Measurements from ENCODE around the gene ATP6V1D. TPM values are rescaled to one million over a fixed set of nuclear protein-coding genes. Genes with fewer than 3 reads are reported as not detected.

ATP6V1D gene
- total RNA-seq, 1 experiment from 2014 or later: 125 TPM

DNA sequence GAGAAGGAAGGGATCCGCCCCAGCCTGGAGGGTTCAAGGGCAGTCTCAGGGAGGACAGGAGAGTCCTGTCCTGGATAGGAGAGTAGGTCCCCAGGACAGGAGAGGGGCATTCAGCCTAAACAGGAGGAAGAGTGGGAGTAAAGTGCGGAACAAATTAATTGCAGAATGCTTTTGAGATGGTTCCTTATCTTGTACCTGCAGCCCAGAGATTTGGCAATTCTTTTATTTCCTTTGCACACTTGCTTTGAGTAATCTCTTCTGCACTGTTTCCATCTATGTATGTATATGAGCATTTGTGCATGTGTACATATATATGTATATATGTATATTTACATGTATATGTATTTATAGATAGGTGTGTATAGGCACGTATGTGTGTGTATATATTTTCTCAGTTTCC is 29.7 kb upstream of the ATP6V1D start:
- H3K4me3 ChIP-seq: no peak overlapping the region
- DNase-seq (ENCODE audit: low read depth in 1 of 2, low spot score in 2 of 2): no peak
- no peak overlapping the region for H3K27ac ChIP-seq
- peaks cover 5% of the 10 kb centered on the region; the same call in 1 of the 2 replicates for H3K4me1 ChIP-seq (replicated peaks)
- peaks cover 38% of the 10 kb centered on the region for H3K36me3 ChIP-seq
- H3K27me3 ChIP-seq (replicated peaks): no peaks in the 10 kb centered on the region
- no peaks in the 10 kb centered on the region for H3K9me3 ChIP-seq (replicated peaks)

GRCh38 chr14:67387195-67387594 is 27.6 kb upstream of the ATP6V1D start:
- Histone ChIP-seq H3K9me3 (replicated peaks) (no peaks in the 10 kb centered on the region), H3K27ac (no peak overlapping the region), H3K27me3 (replicated peaks) (no peaks in the 10 kb centered on the region), H3K4me1 (replicated peaks) (peaks cover 5% of the 10 kb centered on the region; the same call in 1 of the 2 replicates), H3K4me3 (no peak overlapping the region), H3K36me3 (peaks cover 55% of the 10 kb centered on the region)
- peak in 1 of 2 experiments; percentile 14 for DNase-seq (ENCODE audit: low read depth in 1 of 2, low spot score in 2 of 2)

DNA sequence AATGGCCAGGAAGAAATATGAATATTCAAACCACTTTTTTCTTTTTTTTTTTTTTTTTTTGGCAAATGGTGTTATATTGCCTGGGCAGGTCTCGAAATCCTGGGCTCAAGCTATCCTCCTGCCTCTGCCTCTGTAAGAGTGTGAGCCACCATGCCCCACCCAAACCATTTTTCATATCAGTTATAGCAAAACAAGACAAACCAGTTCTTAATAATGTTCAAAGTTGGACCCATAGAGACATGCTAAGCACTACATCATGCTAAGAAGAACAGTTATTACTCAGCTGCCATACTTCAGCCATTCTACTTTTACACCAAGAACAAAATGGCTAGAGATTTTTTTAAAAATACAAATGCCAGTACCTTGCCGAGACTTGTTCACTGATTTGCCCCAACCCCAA is 26.0 kb upstream of the ATP6V1D start:
- Histone ChIP-seq H3K27ac (no peak overlapping the region), H3K4me3 (no peak overlapping the region), H3K36me3 (peaks cover 71% of the 10 kb centered on the region), H3K27me3 (replicated peaks) (no peaks in the 10 kb centered on the region), H3K4me1 (replicated peaks) (peaks cover 5% of the 10 kb centered on the region; the same call in 1 of the 2 replicates), H3K9me3 (replicated peaks) (no peaks in the 10 kb centered on the region)
- DNase-seq (ENCODE audit: low read depth in 1 of 2, low spot score in 2 of 2): no peak

DNA sequence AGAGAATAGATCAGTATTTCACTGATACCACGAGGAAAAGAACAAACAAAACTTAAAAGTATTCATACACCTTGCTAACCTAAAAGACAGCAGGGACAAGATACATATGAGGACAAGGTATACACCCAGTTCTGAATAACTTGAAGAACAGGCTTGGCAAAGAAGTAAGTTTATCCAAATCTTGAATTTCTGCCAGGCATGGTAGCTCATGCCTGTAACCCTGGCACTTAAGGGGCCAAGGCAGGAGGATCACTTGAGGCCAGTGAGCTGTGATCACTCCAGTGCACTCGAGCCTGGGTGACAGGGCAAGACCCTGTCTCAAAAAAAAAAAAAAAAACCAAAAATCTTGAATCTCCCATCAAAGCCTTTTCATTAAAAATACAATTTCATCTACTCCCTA is 25.5 kb upstream of the ATP6V1D start:
- Histone ChIP-seq H3K27me3 (replicated peaks) (no peaks in the 10 kb centered on the region), H3K4me3 (no peak overlapping the region), H3K36me3 (peaks cover 75% of the 10 kb centered on the region), H3K27ac (no peak overlapping the region), H3K9me3 (replicated peaks) (no peaks in the 10 kb centered on the region), H3K4me1 (replicated peaks) (peaks cover 5% of the 10 kb centered on the region; the same call in 1 of the 2 replicates)
- no peak for DNase-seq (ENCODE audit: low read depth in 1 of 2, low spot score in 2 of 2)

- no peaks in the 10 kb centered on the region for H3K27me3 ChIP-seq (replicated peaks)
- H3K36me3 ChIP-seq: peaks cover 89% of the 10 kb centered on the region
- H3K27ac ChIP-seq: no peak overlapping the region
- H3K4me1 ChIP-seq (replicated peaks): no peaks in the 10 kb centered on the region
- no peak for DNase-seq (ENCODE audit: low read depth in 1 of 2, low spot score in 2 of 2)
- H3K9me3 ChIP-seq (replicated peaks): no peaks in the 10 kb centered on the region
- no peak overlapping the region for H3K4me3 ChIP-seq
These were observed 18.3 kb upstream of the ATP6V1D start for GRCh38 chr14:67377916-67378315.

DNA sequence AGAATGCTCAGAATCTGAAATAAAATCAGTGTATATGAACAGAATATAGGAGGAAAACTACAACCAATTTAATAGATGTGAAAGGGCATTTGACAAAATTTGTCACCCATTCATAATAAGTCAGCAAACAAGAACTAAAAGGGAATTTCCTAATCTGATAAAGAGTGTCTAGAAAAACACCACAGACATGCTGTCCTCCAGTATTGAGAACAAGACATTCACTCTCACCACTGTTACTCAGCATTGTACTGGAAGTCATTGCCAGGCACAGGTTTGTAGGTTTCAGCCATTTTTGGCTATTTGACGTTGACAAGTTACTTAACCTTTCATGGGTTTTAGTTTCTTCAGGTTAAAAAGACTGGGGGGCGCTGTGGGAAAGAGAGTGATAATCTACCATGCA is 13.7 kb upstream of the ATP6V1D start:
- DNase-seq (ENCODE audit: low read depth in 1 of 2, low spot score in 2 of 2): no peak
- no peaks in the 10 kb centered on the region for H3K4me1 ChIP-seq (replicated peaks)
- no peak overlapping the region for H3K4me3 ChIP-seq
- H3K36me3 ChIP-seq: peaks cover 85% of the 10 kb centered on the region
- no peaks in the 10 kb centered on the region for H3K27me3 ChIP-seq (replicated peaks)
- H3K9me3 ChIP-seq (replicated peaks): no peaks in the 10 kb centered on the region
- H3K27ac ChIP-seq: no peak overlapping the region

GRCh38 chr14:67372833-67373232 is 13.2 kb upstream of the ATP6V1D start:
- Histone ChIP-seq H3K27me3 (replicated peaks) (no peaks in the 10 kb centered on the region), H3K9me3 (replicated peaks) (no peaks in the 10 kb centered on the region), H3K27ac (no peak overlapping the region), H3K4me1 (replicated peaks) (no peaks in the 10 kb centered on the region), H3K4me3 (no peak overlapping the region), H3K36me3 (peaks cover 87% of the 10 kb centered on the region)
- no peak for DNase-seq (ENCODE audit: low read depth in 1 of 2, low spot score in 2 of 2)

DNA sequence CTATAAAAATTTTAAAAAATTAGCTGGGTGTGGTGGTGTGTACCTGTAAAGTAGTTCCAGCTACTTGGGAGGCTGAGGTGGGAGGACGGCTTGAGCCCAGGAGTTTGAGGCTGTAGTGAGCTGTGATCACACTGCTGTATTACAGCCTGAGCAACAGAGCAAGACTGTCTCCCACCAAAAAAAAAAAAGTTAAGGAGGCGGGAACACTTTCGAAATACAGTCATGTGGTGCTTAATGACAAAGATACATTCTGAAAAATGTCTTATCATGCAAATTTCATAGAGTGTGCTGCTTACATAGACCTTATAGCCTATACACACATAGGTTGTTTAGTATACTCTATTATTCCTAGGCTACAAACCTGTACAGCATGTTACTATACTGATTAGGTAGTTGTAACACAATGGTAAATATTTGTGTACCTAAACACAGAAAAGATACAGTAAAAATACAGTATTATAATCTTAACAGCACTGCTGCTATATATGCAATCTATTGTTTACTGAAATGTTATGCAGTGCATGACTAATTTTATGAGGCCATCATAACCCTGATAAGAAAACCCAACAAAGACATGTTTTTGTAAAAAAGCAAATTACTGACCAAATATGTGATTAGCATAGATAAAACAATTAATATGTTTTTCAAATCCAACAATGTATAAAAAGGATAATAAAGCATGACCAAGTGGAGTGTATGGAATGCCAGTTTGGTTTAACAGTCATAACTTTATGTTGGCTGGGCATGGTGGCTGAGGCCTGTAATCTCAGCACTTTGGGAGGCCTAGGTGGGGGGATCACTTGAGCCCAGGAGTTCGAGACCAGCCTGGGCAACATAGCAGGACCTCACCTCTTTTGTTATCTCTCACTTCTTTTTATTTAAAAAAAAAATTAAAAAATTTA is 11.9 kb upstream of the ATP6V1D start:
- Histone ChIP-seq H3K9me3 (replicated peaks) (no peaks in the 10 kb centered on the region), H3K27ac (no peak overlapping the region), H3K4me1 (replicated peaks) (no peaks in the 10 kb centered on the region), H3K27me3 (replicated peaks) (no peaks in the 10 kb centered on the region), H3K36me3 (peaks cover 87% of the 10 kb centered on the region), H3K4me3 (no peak overlapping the region)
- DNase-seq (ENCODE audit: low read depth in 1 of 2, low spot score in 2 of 2): no peak

- H3K27me3 ChIP-seq (replicated peaks): no peaks in the 10 kb centered on the region
- H3K4me1 ChIP-seq (replicated peaks): no peaks in the 10 kb centered on the region
- no peaks in the 10 kb centered on the region for H3K9me3 ChIP-seq (replicated peaks)
- DNase-seq (ENCODE audit: low read depth in 1 of 2, low spot score in 2 of 2): no peak
- no peak overlapping the region for H3K27ac ChIP-seq
- no peak overlapping the region for H3K4me3 ChIP-seq
- peaks cover 87% of the 10 kb centered on the region for H3K36me3 ChIP-seq
These were observed 11.2 kb upstream of the ATP6V1D start for GRCh38 chr14:67370830-67371229.

DNA sequence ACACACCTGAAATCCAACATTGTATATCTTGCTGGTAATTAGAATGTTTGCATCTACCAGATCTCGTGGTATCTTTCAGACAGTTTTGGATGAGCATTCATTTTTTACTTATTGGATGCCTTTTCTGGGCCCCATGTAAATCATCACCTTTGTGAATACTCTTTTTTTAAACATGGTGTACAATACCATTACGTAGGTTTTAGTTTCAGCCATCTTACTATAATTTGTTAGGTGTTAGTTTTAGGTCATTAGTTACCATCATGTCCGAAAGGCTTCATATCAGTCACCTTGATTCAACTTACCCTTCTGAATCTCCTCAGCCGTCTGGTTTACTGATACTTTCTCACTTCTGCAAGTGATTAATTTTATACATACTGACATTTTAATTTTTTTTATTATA is 5.9 kb upstream of the ATP6V1D start:
- Histone ChIP-seq H3K9me3 (replicated peaks) (no peaks in the 10 kb centered on the region), H3K27ac (no peak overlapping the region), H3K36me3 (peaks cover 80% of the 10 kb centered on the region), H3K27me3 (replicated peaks) (no peaks in the 10 kb centered on the region), H3K4me1 (replicated peaks) (peaks cover 7% of the 10 kb centered on the region; the same call in 1 of the 2 replicates), H3K4me3 (no peak overlapping the region)
- no peak for DNase-seq (ENCODE audit: low read depth in 1 of 2, low spot score in 2 of 2)

- Histone ChIP-seq H3K36me3 (peaks cover 40% of the 10 kb centered on the region), H3K27me3 (replicated peaks) (no peaks in the 10 kb centered on the region), H3K4me3 (peak overlapping the region; percentile 66), H3K4me1 (replicated peaks) (peaks cover 11% of the 10 kb centered on the region), H3K9me3 (replicated peaks) (no peaks in the 10 kb centered on the region), H3K27ac (peak overlapping the region; percentile 97)
- DNase-seq (ENCODE audit: low read depth in 1 of 2, low spot score in 2 of 2): no peak
These were observed 1.0 kb upstream of the ATP6V1D start for GRCh38 chr14:67360470-67361206.

- Histone ChIP-seq H3K4me3 (peak overlapping the region; percentile 66), H3K9me3 (replicated peaks) (no peaks in the 10 kb centered on the region), H3K4me1 (replicated peaks) (peaks cover 11% of the 10 kb centered on the region), H3K27me3 (replicated peaks) (no peaks in the 10 kb centered on the region), H3K27ac (peak overlapping the region; percentile 97), H3K36me3 (peaks cover 28% of the 10 kb centered on the region)
- DNase-seq (ENCODE audit: low read depth in 1 of 2, low spot score in 2 of 2): peak in 1 of 2 experiments; percentile 56
These were observed 455 bp downstream of the ATP6V1D start for GRCh38 chr14:67358924-67359774.

DNA sequence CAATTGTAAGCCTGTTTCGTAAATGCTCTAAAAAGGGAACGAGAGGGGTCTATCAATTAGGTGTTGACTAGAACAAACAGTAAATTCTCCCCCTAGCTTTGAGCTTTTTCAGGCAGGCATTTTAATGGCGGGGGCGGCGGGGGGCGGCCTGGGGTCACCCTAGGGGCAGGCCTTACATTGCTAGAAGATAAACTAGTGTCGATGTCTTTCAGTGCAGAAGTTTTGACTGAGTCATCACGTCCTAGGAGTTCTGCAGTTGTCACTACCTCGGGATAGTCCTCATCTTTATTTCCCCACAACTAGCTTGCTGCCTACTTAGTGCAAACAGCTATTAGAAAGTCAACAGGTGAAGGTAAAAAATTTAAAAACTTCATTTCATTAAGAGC is 1.6 kb downstream of the ATP6V1D start:
- Histone ChIP-seq H3K36me3 (peaks cover 20% of the 10 kb centered on the region), H3K27me3 (replicated peaks) (no peaks in the 10 kb centered on the region), H3K9me3 (replicated peaks) (no peaks in the 10 kb centered on the region), H3K4me3 (peak overlapping the region; percentile 66; the same call in 1 of the 2 replicates), H3K27ac (no peak overlapping the region), H3K4me1 (replicated peaks) (peaks cover 11% of the 10 kb centered on the region)
- no peak for DNase-seq (ENCODE audit: low read depth in 1 of 2, low spot score in 2 of 2)

Measured in SJSA1 (cell line).